Neural crest cell (in vitro differentiated cells): ENCODE results near the gene GJD3. TPM values are rescaled to one million over a fixed set of nuclear protein-coding genes. Genes with fewer than 3 reads are reported as not detected.

Experiments
- DNase-seq: peaks from one replicate; pipeline ENCODE4 v3.0.0; 2021; ENCODE audit warnings: low read depth, mixed read lengths, low spot score
- H3K27ac Mint-ChIP-seq: one replicate; pipeline ENCODE4 v1.8.0; 2021; ENCODE audit warnings: mild to moderate bottlenecking, mixed read lengths; ENCODE audit not compliant: unreplicated experiment
- H3K27me3 Mint-ChIP-seq: 2 replicates; pipeline ENCODE4 v1.8.0; 2021; ENCODE audit warnings: low read depth, mild to moderate bottlenecking, mixed read lengths
- H3K36me3 Mint-ChIP-seq: 2 replicates; pipeline ENCODE4 v1.8.0; 2021; ENCODE audit warnings: low read depth, mild to moderate bottlenecking, mixed read lengths
- H3K4me1 Mint-ChIP-seq: 2 replicates; pipeline ENCODE4 v1.8.0; 2021; ENCODE audit warnings: mixed read lengths
- H3K4me3 Mint-ChIP-seq: one replicate; pipeline ENCODE4 v1.8.0; 2021; ENCODE audit warnings: mild to moderate bottlenecking, mixed read lengths
- H3K9me3 Mint-ChIP-seq: 2 replicates; pipeline ENCODE4 v1.8.0; 2021; ENCODE audit warnings: mixed read lengths
- total RNA-seq: library from RNA; stranded (reverse); gene quantifications from 2 replicates; pipeline ENCODE4 v1.2.1, GENCODE V29; 2021
- TF ChIP-seq, protein P1 (sequence below): fragments of 200-600 bp; sonication (generic); conservative IDR thresholded peaks from 2 replicates; pipeline ENCODE4 v1.5.0; 2021; ENCODE audit warnings: antibody characterized with exemption, mild to moderate bottlenecking

The GJD3 gene
- total RNA-seq, 1 donor from 2014 or later = not detected

DNA sequence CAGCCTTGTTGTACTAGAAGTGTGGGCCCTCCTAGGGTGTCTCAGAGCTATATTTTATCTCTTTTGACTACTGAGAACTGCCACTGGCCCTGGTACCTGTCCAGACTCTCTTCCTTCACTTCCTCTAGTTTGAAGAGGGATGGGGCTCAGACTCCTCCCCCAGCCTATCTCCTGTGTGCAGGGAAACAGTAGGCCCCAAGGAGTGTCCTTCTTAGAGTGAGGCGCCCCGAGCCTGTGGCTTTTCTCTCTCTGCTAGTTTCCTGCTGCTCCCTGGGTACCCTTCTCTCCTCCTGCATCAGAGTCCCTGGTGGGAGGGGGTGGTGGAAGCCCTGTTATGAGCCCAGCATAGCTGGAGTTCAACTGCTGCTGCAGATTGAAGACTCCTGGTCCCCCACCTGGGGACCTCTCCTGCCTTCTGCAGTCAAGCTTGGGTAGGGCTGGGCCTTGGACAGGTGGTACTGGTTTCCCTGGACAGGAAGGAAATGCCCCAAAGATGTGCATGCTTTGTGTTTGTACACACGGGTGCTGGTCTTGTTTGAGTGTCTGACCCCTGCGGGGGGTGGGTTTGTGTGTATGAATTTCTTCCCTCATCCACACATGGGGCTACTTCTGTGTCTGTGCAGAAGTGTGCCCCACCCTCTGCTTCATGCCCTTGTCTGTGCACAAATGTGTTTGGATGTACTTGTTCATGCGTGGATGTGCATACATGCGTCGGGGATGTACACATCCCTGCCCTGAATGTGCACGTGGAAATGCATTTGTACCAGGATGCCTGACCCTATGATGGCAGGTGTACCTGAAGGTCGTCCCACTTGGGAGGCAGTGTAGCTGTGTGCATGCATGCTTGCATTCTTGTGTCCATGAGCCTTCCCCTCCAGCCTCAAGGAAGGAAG, 48.6 kb downstream of the GJD3 start:
- Mint-ChIP-seq H3K9me3 (no peaks in the 10 kb centered on the region), H3K27ac (peak overlapping the region; percentile 50), H3K36me3 (no peaks in the 10 kb centered on the region), H3K27me3 (peaks cover 16% of the 10 kb centered on the region), H3K4me3 (peak overlapping the region; percentile 72), H3K4me1 (peaks cover 66% of the 10 kb centered on the region)
- DNase-seq = no peak
- TF ChIP-seq, protein P1, sequence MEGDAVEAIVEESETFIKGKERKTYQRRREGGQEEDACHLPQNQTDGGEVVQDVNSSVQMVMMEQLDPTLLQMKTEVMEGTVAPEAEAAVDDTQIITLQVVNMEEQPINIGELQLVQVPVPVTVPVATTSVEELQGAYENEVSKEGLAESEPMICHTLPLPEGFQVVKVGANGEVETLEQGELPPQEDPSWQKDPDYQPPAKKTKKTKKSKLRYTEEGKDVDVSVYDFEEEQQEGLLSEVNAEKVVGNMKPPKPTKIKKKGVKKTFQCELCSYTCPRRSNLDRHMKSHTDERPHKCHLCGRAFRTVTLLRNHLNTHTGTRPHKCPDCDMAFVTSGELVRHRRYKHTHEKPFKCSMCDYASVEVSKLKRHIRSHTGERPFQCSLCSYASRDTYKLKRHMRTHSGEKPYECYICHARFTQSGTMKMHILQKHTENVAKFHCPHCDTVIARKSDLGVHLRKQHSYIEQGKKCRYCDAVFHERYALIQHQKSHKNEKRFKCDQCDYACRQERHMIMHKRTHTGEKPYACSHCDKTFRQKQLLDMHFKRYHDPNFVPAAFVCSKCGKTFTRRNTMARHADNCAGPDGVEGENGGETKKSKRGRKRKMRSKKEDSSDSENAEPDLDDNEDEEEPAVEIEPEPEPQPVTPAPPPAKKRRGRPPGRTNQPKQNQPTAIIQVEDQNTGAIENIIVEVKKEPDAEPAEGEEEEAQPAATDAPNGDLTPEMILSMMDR = no peak

DNA sequence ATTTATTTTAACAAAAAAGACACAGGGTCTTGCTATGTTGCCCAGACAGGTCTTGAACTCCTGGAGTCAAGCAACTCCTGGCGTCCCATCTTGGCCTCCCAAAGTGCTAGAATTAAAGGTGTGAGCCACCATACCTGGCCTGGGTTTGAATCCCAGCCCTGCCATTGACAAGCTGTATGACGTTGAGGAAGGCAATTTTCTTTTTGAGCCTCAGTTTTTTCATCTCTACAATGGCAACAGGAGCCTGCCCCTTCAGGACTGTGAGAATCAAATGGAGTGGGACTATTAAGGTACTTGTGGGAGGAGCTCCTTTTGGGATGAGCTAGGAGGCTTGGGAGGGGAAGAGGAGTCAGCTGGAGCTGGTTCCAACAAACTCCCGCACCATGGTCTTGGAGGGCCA, 49.3 kb downstream of the GJD3 start:
- no peak overlapping the region for H3K4me3 Mint-ChIP-seq
- TF ChIP-seq, protein P1 = no peak
- no peak overlapping the region for H3K27ac Mint-ChIP-seq

DNA sequence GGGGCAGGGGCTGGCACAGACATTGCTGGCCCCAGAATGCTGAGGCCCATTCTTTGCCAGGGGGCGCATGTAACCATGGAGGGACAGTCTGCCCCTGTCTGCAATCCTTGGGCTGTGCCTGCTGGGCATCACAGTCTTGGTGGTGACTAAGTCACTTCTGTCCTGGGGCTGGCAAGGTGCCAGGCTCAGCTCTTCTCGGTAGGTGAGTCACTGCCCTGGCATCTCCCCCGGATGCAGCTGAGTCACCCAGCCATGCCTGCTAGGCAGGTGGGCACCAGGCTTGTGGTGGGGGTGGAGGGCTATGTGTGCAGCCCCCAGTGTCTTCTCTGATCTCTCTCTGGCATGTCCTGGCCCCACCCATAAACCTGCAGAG, 50.0 kb downstream of the GJD3 start:
- H3K4me3 Mint-ChIP-seq = no peak overlapping the region

More for the DNA sequence above, 49.3 kb downstream of the GJD3 start:
- no peak for DNase-seq
- peaks cover 16% of the 10 kb centered on the region for H3K27me3 Mint-ChIP-seq
- no peaks in the 10 kb centered on the region for H3K36me3 Mint-ChIP-seq
- no peaks in the 10 kb centered on the region for H3K9me3 Mint-ChIP-seq
- peaks cover 63% of the 10 kb centered on the region for H3K4me1 Mint-ChIP-seq

DNA sequence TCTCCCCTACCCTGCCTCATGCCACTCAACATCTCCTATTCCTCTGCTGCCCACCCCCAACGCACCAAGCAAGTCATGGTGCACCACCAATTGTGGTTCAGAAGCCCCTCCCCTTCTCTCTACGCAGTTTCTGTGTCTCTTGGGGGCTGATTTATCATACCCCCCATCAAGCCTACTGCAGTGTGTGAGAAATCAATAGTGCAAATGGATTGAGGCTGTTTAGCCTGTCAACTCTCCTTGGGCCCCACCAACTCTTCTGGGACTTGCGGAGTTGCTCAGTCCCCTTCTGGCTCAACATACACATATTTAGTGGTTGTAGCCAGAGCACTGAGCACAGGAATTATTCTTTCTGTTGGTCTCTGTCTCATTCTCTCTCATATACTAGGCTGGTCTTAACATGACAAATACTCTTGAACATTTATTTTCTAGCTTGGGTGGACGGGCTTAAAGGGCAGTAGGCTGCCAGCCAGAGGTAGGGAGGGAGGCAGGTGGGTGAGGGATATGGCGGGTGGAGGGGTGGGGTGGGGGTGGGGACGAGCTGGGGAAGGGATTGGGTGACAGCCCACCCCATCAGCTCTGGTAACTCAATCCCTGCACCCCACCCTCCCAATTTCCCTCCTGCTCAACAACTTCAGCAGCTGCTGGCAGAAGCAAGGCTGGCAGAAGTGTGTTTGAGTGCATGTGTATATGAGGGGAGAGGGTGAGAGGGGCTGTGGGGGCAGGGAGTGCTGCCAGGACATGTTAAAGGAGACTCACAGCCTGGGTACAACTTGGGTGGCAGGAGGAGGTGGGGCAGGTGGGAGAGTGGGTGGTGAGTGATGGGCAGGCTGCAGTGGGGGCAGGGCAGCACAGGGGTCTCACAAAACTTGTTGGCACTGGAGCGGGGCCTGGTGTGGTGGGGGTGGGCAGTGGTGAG, 50.6 kb downstream of the GJD3 start:
- TF ChIP-seq, protein P1 = no peak
- H3K4me1 Mint-ChIP-seq = peaks cover 52% of the 10 kb centered on the region
- no peaks in the 10 kb centered on the region for H3K36me3 Mint-ChIP-seq
- H3K27me3 Mint-ChIP-seq = peaks cover 12% of the 10 kb centered on the region
- peak overlapping the region; percentile 38 for H3K4me3 Mint-ChIP-seq
- H3K9me3 Mint-ChIP-seq = no peaks in the 10 kb centered on the region
- no peak for DNase-seq
- H3K27ac Mint-ChIP-seq = peak overlapping the region; percentile 47

More for the DNA sequence above, 50.0 kb downstream of the GJD3 start:
- TF ChIP-seq, protein P1 = no peak
- no peak overlapping the region for H3K27ac Mint-ChIP-seq
- H3K4me1 Mint-ChIP-seq = peaks cover 59% of the 10 kb centered on the region
- DNase-seq = no peak
- no peaks in the 10 kb centered on the region for H3K9me3 Mint-ChIP-seq
- H3K36me3 Mint-ChIP-seq = no peaks in the 10 kb centered on the region
- peaks cover 13% of the 10 kb centered on the region for H3K27me3 Mint-ChIP-seq

Other genes starting within 250 kb of the GJD3 start
- gene MSL1, start 242.8 kb downstream of the GJD3 start, total RNA-seq = 147 and 153 TPM in 2 replicates
- 130 and 138 TPM in 2 replicates for gene CASC3, start 224.2 kb downstream of the GJD3 start, total RNA-seq
- gene RAPGEFL1, start 187.3 kb downstream of the GJD3 start, total RNA-seq = 23.3 and 24.1 TPM in 2 replicates
- 28.7 and 30.2 TPM in 2 replicates for gene WIPF2, start 145.4 kb downstream of the GJD3 start, total RNA-seq
- 94.5 and 104 TPM in 2 replicates for gene CDC6, start 76.9 kb downstream of the GJD3 start, total RNA-seq
- 22.3 and 25.9 TPM in 2 replicates for gene RARA, start 55.6 kb downstream of the GJD3 start, total RNA-seq
- 295 and 302 TPM in 2 replicates for gene TOP2A, start 53.2 kb upstream of the GJD3 start, total RNA-seq
- 56.1 and 56.7 TPM in 2 replicates for gene IGFBP4, start 78.7 kb upstream of the GJD3 start, total RNA-seq
- not detected in 2 replicates for gene TNS4, start 136.9 kb upstream of the GJD3 start, total RNA-seq
- 0.32 and 0.33 TPM in 2 replicates for gene CCR7, start 200.7 kb upstream of the GJD3 start, total RNA-seq